K562 (cell line): Measurements from ENCODE around the gene UFSP1. TPM values are rescaled to one million over a fixed set of nuclear protein-coding genes. Genes with fewer than 3 reads are reported as not detected.

Experiments used
- ETV5 ChIP-seq: sonication (generic); formaldehyde crosslinking; IDR thresholded peaks from 2 replicates; pipeline ENCODE4 v1.4.0; 2020; ENCODE audit warnings: low read depth, mild to moderate bottlenecking, missing genetic modification reagents
- HDAC3 ChIP-seq: fragments of 450-650 bp; IDR thresholded peaks from 2 replicates; pipeline ENCODE4 v1.6.1; 2018; ENCODE audit warnings: borderline replicate concordance, mild to moderate bottlenecking, moderate library complexity; ENCODE audit not compliant: partially characterized antibody
- MXI1 ChIP-seq: IDR thresholded peaks from 2 replicates; pipeline ENCODE4 v1.6.1; 2011; ENCODE audit warnings: low read depth, mild to moderate bottlenecking, improper control_type of control experiment, low read length
- RFX5 ChIP-seq: IDR thresholded peaks from 2 replicates; pipeline ENCODE4 v1.6.1; 2011; ENCODE audit warnings: low read depth, mild to moderate bottlenecking, improper control_type of control experiment, low read length
- TAL1 ChIP-seq: fragments of 450-650 bp; IDR thresholded peaks from 2 replicates; pipeline ENCODE4 v1.6.1; 2016; ENCODE audit warnings: mild to moderate bottlenecking
- ZFX ChIP-seq: sonication (generic); formaldehyde crosslinking; IDR thresholded peaks from 2 replicates; pipeline ENCODE4 v1.8.0; 2022; ENCODE audit warnings: mild to moderate bottlenecking, missing genetic modification reagents, moderate library complexity
- polyA plus RNA-seq, 8 experiments: library from polyadenylated mRNA; depleted of rRNA in 4 of 8; stranded (reverse) in 5 of 8; unstranded in 3 of 8; fragments of >200 nt; fragmentation: Nextera tagmentation in 2 of 8; fragmentation: Illumina TruSeq in 1 of 8; extraction: Ambion mirVana in 2 of 8; extraction: Trizol in 1 of 8; gene quantifications; 2 replicates each; pipeline versions ENCODE4 v1.2.1 to v1.2.3, GENCODE V29; 2011 to 2014; ENCODE audit warnings: inconsistent platforms in 1 of 8, missing spikeins in 1 of 8
- total RNA-seq, 7 experiments: library from RNA; depleted of rRNA in 6 of 7; stranded (reverse); fragments of >200 nt in 6 of 7; fragmentation: Illumina TruSeq in 2 of 7; extraction: Trizol in 2 of 7; gene quantifications; 2 replicates each; pipeline versions ENCODE4 v1.2.1 to v1.2.3, GENCODE V29; 2011 to 2021; ENCODE audit warnings: low replicate concordance in 1 of 7
- TF ChIP-seq, protein P1 (sequence below): sonication (generic); formaldehyde crosslinking; IDR thresholded peaks from 2 replicates; pipeline ENCODE4 v1.8.0; 2023; ENCODE audit warnings: missing genetic modification reagents, mild to moderate bottlenecking, borderline replicate concordance

UFSP1 gene
- total and polyA plus RNA-seq, 9 of the 15 experiments (the other 6 are each of a cell fraction or from before 2014, with no cell fraction given): 0.50 to 18.8 (median 2.1) TPM

DNA sequence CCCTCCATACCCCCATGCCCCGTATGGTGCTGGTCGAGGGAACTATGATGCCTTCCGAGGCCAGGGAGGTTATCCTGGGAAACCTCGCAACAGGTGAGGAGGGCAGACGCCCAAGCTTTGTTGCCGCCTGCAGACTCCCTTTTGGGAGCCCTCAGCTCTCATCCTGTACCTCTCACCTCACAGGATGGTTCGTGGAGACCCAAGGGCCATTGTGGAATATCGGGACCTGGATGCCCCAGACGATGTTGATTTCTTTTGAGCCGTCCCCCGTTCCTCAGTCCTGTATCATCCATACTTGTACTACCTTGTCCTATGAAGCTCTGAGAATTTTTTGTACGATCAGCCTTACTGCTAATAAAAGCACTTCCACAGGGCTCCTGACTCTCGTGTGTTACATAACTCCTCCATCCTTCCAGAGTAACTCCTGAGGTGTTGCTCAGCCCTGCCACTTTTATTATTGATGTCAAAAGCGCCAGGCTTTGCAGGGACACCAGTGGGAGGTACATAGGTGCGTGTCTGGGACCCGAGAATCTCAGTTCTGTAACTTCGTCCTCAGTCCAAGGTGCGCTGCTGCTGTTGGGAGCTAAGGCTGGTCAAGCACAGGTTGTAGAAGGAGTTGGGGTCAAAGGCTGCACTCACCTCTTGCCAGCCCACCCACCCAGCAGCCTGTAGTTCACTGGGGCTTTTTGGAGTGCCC, 1.1 kb downstream of the UFSP1 start (continued):
- TF ChIP-seq RFX5 (no peak), ZFX (CRISPR knock-in tag) (no peak), MXI1 (no peak), HDAC3 (no peak), ETV5 (no peak; the same call in 1 of the 2 replicates), TAL1 (no peak)
- TF ChIP-seq, protein P1, sequence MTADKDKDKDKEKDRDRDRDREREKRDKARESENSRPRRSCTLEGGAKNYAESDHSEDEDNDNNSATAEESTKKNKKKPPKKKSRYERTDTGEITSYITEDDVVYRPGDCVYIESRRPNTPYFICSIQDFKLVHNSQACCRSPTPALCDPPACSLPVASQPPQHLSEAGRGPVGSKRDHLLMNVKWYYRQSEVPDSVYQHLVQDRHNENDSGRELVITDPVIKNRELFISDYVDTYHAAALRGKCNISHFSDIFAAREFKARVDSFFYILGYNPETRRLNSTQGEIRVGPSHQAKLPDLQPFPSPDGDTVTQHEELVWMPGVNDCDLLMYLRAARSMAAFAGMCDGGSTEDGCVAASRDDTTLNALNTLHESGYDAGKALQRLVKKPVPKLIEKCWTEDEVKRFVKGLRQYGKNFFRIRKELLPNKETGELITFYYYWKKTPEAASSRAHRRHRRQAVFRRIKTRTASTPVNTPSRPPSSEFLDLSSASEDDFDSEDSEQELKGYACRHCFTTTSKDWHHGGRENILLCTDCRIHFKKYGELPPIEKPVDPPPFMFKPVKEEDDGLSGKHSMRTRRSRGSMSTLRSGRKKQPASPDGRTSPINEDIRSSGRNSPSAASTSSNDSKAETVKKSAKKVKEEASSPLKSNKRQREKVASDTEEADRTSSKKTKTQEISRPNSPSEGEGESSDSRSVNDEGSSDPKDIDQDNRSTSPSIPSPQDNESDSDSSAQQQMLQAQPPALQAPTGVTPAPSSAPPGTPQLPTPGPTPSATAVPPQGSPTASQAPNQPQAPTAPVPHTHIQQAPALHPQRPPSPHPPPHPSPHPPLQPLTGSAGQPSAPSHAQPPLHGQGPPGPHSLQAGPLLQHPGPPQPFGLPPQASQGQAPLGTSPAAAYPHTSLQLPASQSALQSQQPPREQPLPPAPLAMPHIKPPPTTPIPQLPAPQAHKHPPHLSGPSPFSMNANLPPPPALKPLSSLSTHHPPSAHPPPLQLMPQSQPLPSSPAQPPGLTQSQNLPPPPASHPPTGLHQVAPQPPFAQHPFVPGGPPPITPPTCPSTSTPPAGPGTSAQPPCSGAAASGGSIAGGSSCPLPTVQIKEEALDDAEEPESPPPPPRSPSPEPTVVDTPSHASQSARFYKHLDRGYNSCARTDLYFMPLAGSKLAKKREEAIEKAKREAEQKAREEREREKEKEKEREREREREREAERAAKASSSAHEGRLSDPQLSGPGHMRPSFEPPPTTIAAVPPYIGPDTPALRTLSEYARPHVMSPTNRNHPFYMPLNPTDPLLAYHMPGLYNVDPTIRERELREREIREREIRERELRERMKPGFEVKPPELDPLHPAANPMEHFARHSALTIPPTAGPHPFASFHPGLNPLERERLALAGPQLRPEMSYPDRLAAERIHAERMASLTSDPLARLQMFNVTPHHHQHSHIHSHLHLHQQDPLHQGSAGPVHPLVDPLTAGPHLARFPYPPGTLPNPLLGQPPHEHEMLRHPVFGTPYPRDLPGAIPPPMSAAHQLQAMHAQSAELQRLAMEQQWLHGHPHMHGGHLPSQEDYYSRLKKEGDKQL (CRISPR knock-in tag): 0 out of 2 replicates have a peak, but pooled peaks have one; percentile 8
- TF ChIP-seq, all 486 proteins: peak for 12
